Sigmoid colon (tissue), 7 donors: Measurements from ENCODE around the gene TUBD1. TPM values are rescaled to one million over a fixed set of nuclear protein-coding genes. Genes with fewer than 3 reads are reported as not detected.
"Not testable (repeated sequence)": the region's sequence is repeated elsewhere in the genome, so short reads cannot be mapped to it uniquely, and the experiment has no call there.

Experiments
- DNase-seq: peaks from one replicate; pipeline ENCODE4 v3.0.0-alpha.2; 2019
- H3K27ac ChIP-seq, 4 donors: fragments of 200-600 bp; sonication (generic); one replicate each; pipeline ENCODE4 v1.5.1; 2016 to 2019; ENCODE audit warnings: mild to moderate bottlenecking in 1 of 4
- H3K27me3 ChIP-seq, 3 donors: fragments of 200-600 bp; sonication (generic); one replicate each; pipeline ENCODE4 v1.5.1; 2019; ENCODE audit warnings: mild to moderate bottlenecking in 1 of 3
- H3K36me3 ChIP-seq, 4 donors: fragments of 200-600 bp; sonication (generic); one replicate each; pipeline ENCODE4 v1.5.1; 2016 to 2019
- H3K4me1 ChIP-seq, 4 donors: fragments of 200-600 bp; sonication (generic); one replicate each; pipeline ENCODE4 v1.5.1; 2017 to 2019
- H3K4me3 ChIP-seq, 4 donors: fragments of 200-600 bp; sonication (generic); one replicate each; pipeline ENCODE4 v1.5.1; 2017 to 2019; ENCODE audit warnings: mild to moderate bottlenecking in 2 of 4, moderate library complexity in 1 of 4
- H3K9me3 ChIP-seq, 4 donors: fragments of 200-600 bp in 3 of 4; sonication (generic) in 3 of 4; one replicate each; pipeline versions ENCODE4 v1.5.1 to v1.6.1; 2013 to 2019
- EP300 ChIP-seq, 4 donors: sonication (generic); formaldehyde crosslinking; IDR thresholded peaks; one replicate each; pipeline ENCODE4 v1.6.1; 2017; ENCODE audit warnings: antibody characterized with exemption in 4 of 4
- POLR2A ChIP-seq, 2 donors: fragments of 450-650 bp; IDR thresholded peaks; one replicate each; pipeline ENCODE4 v1.6.1; 2016; ENCODE audit warnings: antibody characterized with exemption in 2 of 2, mild to moderate bottlenecking in 2 of 2, moderate library complexity in 2 of 2
- POLR2AphosphoS5 ChIP-seq, 4 donors: sonication (generic); formaldehyde crosslinking; IDR thresholded peaks; one replicate each; pipeline ENCODE4 v1.6.1; 2017; ENCODE audit warnings: antibody characterized with exemption in 4 of 4
- WGBS, 2 donors: extraction: QIAGEN DNeasy Blood & Tissue Kit; methylation state at CpG; one replicate each; pipeline ENCODE4 v1.1.7; 2013; 5-methylcytosine and 5-hydroxymethylcytosine counted together
- intact Hi-C: fragments of 100-400 bp; cut with DNase I; formaldehyde crosslinking; loops from one replicate; pipeline ENCODE4 v1.15.1; 2023
- polyA plus RNA-seq, 3 donors: library from polyadenylated mRNA; stranded (reverse); fragments of 200-250 nt; gene quantifications; one replicate each; pipeline ENCODE4 v1.2.3, GENCODE V29; 2013
- total RNA-seq, 4 donors: library from RNA; depleted of rRNA; stranded (reverse); fragments of >200 nt; gene quantifications; one replicate each; pipeline ENCODE4 v1.1.0, GENCODE V29; 2016
- TF ChIP-seq, protein P1 (sequence below), 4 experiments: fragments of 450-650 bp in 3 of 4; fragments of 200-600 bp in 1 of 4; IDR thresholded peaks; one replicate each; pipeline ENCODE4 v1.5.1; 2016 to 2019; ENCODE audit warnings: antibody characterized with exemption in 4 of 4, mild to moderate bottlenecking in 3 of 4, moderate library complexity in 2 of 4
- donor health status: healthy with polysubstance abuse.
- donor health status: Bipolar disorder and iron deficiency.
- donor health status: healthy.

Gene TUBD1
- total and polyA plus RNA-seq, 7 donors: 3.9 to 23.2 (median 13.8) TPM

DNA sequence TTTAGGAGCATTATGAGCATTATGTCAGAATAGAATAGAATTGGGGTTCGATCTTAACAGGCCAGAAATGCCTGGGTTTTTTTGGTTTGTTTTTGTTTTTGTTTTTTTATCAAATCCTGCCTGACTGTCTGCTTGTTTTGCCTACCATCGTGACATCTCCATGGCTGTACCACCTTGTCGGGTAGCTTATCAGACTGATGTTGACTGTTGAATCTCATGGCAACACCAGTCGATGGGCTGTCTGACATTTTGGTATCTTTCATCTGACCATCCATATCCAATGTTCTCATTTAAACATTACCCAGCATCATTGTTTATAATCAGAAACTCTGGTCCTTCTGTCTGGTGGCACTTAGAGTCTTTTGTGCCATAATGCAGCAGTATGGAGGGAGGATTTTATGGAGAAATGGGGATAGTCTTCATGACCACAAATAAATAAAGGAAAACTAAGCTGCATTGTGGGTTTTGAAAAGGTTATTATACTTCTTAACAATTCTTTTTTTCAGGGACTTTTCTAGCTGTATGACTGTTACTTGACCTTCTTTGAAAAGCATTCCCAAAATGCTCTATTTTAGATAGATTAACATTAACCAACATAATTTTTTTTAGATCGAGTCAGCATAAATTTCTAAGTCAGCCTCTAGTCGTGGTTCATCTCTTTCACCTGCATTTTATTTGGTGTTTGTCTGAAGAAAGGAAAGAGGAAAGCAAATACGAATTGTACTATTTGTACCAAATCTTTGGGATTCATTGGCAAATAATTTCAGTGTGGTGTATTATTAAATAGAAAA is 51.5 kb downstream of the TUBD1 start:
- intact Hi-C loops, H3K27me3 ChIP-seq, DNase-seq, H3K9me3 ChIP-seq: not testable (repeated sequence)
- Histone ChIP-seq H3K4me3 (peak overlapping the region; percentile 50 to 67 (median 56)), H3K36me3 (peaks cover 0 to 19% (median 0%) of the 10 kb centered on the region in 4 donors), H3K4me1 (peaks cover 0 to 56% (median 49%) of the 10 kb centered on the region in 4 donors), H3K27ac (peak overlapping the region; percentile 88 to 94 (median 93))
- 8 to 40% methylated on average over 7 of the region's 7 CpGs for WGBS, 2 donors
- TF ChIP-seq POLR2AphosphoS5 (IDR thresholded peaks at IDR 0.05): peak in 1 of 4 donors; percentile 44

DNA sequence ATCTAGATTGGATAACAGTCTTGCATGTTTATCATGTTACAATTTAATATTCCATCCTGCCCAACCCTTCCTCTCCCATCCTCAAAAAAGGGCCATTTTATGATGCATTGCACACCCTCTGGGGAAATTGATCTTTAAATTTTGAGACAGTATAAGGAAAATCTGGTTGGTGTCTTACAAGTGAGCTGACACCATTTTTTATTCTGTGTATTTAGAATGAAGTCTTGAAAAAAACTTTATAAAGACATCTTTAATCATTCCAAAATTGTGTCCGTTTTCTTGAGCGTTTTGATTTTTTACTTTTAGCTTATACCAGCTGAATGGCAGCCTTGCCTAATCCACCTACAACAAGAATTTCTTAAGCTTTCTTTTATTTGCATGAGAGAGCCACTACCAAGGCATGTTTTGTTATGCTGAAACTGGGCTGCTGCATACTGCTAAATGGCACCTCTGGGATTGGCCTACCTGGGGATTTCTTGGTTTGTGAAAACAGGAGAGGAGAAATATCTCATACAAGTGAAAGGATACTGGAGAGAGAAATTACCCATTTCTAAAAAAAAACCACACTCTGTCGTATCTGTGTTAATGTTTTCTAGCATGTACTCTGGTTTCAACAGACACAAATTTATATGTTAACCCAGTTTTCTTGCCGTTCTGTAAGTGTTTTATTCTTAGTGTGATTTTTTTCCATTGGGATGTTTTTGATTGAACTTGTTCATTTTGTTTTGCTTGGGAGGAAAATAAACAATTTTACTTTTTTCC is 52.2 kb downstream of the TUBD1 start:
- H3K27me3 ChIP-seq: no peaks in the 10 kb centered on the region
- no peak for DNase-seq
- intact Hi-C loops: no loop called here
- peaks cover 0 to 19% (median 0%) of the 10 kb centered on the region in 4 donors for H3K36me3 ChIP-seq
- TF ChIP-seq POLR2A (IDR thresholded peaks at IDR 0.05) (no peak), POLR2AphosphoS5 (IDR thresholded peaks at IDR 0.05) (peak in 2 of 4 donors; percentile 3 to 29), EP300 (IDR thresholded peaks at IDR 0.05) (no peak)
- TF ChIP-seq, protein P1, sequence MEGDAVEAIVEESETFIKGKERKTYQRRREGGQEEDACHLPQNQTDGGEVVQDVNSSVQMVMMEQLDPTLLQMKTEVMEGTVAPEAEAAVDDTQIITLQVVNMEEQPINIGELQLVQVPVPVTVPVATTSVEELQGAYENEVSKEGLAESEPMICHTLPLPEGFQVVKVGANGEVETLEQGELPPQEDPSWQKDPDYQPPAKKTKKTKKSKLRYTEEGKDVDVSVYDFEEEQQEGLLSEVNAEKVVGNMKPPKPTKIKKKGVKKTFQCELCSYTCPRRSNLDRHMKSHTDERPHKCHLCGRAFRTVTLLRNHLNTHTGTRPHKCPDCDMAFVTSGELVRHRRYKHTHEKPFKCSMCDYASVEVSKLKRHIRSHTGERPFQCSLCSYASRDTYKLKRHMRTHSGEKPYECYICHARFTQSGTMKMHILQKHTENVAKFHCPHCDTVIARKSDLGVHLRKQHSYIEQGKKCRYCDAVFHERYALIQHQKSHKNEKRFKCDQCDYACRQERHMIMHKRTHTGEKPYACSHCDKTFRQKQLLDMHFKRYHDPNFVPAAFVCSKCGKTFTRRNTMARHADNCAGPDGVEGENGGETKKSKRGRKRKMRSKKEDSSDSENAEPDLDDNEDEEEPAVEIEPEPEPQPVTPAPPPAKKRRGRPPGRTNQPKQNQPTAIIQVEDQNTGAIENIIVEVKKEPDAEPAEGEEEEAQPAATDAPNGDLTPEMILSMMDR (IDR thresholded peaks at IDR 0.05): no peak
- 4 to 33% methylated on average over 4 of the region's 4 CpGs for WGBS, 2 donors
- no peaks in the 10 kb centered on the region for H3K9me3 ChIP-seq
- peak overlapping the region; percentile 50 to 67 (median 56) for H3K4me3 ChIP-seq
- peaks cover 0 to 50% (median 43%) of the 10 kb centered on the region in 4 donors for H3K4me1 ChIP-seq
- peak overlapping the region; percentile 88 to 94 (median 93) for H3K27ac ChIP-seq

- intact Hi-C loops: loop anchor here (1.0 kb wide), 1 partner anchor 86 kb away; no protein-coding TSS in a partner anchor
- 2 to 34% methylated on average over 6 of the region's 6 CpGs for WGBS, 2 donors
- TF ChIP-seq, protein P1 (IDR thresholded peaks at IDR 0.05): no peak
- TF ChIP-seq POLR2AphosphoS5 (IDR thresholded peaks at IDR 0.05): peak in 2 of 4 donors; percentile 16 to 22
- peaks cover 0 to 19% (median 0%) of the 10 kb centered on the region in 4 donors for H3K36me3 ChIP-seq
- no peak for DNase-seq
- H3K4me3 ChIP-seq: peak overlapping the region; percentile 50 to 67 (median 56)
- no peaks in the 10 kb centered on the region for H3K27me3 ChIP-seq
- H3K9me3 ChIP-seq: no peaks in the 10 kb centered on the region
- H3K27ac ChIP-seq: peak overlapping the region; percentile 88 to 94 (median 93)
- H3K4me1 ChIP-seq: peaks cover 0 to 43% (median 36%) of the 10 kb centered on the region in 4 donors
These were observed 53.0 kb downstream of the TUBD1 start for GRCh38 chr17:59839651-59840328.

DNA sequence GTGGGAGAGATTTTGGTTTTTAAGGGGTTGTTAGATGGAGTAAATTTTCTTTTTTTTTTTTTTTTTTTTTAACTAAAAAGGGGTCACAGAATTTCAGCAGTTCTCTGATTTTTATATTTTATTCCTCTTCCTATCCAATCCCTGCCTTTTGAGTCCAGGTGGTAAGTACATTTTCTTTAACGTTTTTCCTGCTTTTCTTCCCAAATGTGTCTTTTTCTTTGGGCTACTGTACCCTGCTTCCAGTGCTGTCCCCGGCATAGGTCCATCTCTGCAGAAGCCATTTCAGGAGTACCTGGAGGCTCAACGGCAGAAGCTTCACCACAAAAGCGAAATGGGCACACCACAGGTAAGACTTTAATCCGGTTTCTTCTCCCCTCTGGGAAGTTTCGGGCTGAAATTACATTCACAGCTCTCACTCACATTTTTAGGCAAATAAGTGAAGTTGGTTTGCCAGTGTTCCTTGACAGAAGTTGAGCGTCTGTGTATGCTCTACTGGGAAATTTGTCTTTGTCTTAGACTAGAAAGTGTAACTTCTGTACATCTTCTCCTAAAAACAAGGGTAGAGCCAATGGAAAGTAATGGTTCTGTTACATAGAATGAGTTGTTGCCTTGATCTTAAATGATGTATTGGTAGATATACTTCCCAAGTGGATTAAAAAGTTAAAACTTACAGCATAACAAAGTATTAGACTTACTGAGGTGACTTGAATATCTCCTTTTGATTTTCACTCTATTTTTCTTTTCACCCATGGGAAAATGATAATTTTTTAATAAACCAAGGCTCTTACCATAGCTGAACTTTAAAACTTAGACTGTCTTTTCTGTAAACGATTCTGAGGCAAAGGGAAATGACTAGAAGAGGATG is 54.5 kb downstream of the TUBD1 start:
- 3 to 16% methylated on average over 8 of the region's 8 CpGs for WGBS, 2 donors
- Histone ChIP-seq H3K4me1 (peaks cover 0 to 42% (median 30%) of the 10 kb centered on the region in 4 donors), H3K4me3 (peak overlapping the region; percentile 50 to 67 (median 56)), H3K27ac (peak overlapping the region; percentile 88 to 94 (median 93)), H3K27me3 (no peaks in the 10 kb centered on the region), H3K9me3 (no peaks in the 10 kb centered on the region), H3K36me3 (peaks cover 0 to 19% (median 0%) of the 10 kb centered on the region in 4 donors)
- DNase-seq: peak; percentile 57
- intact Hi-C loops: no loop called here
- TF ChIP-seq POLR2AphosphoS5 (IDR thresholded peaks at IDR 0.05) (peak in 1 of 4 donors; percentile 11), EP300 (IDR thresholded peaks at IDR 0.05) (no peak)
- TF ChIP-seq, protein P1 (IDR thresholded peaks at IDR 0.05): no peak
